HUES48 (cell line): ENCODE measurements around the gene ZNF281.

Experiments used
- H3K27ac ChIP-seq: one replicate; pipeline ENCODE4 v1.7.0; 2013; ENCODE audit warnings: low read depth, low read length, inconsistent platforms
- H3K27me3 ChIP-seq: 2 replicates; pipeline ENCODE4 v1.6.1; 2013; ENCODE audit warnings: mild to moderate bottlenecking, low read length; ENCODE audit not compliant: control insufficient read depth, insufficient read depth
- H3K36me3 ChIP-seq: 2 replicates; pipeline ENCODE4 v1.6.1; 2013; ENCODE audit warnings: low read length; ENCODE audit not compliant: control insufficient read depth, insufficient read depth
- H3K4me1 ChIP-seq: 2 replicates; pipeline ENCODE4 v1.6.1; 2013; ENCODE audit warnings: mild to moderate bottlenecking, low read length; ENCODE audit not compliant: control insufficient read depth, insufficient read depth
- H3K4me3 ChIP-seq: 2 replicates; pipeline ENCODE4 v1.5.1; 2013; ENCODE audit warnings: mild to moderate bottlenecking, low read depth, low read length
- H3K9ac ChIP-seq: 2 replicates; pipeline ENCODE4 v1.6.1; 2013; ENCODE audit warnings: mild to moderate bottlenecking, low read depth, low read length, moderate library complexity
- H3K9me3 ChIP-seq: 2 replicates; pipeline ENCODE4 v1.6.1; 2013; ENCODE audit warnings: low read length; ENCODE audit not compliant: control insufficient read depth, insufficient read depth

The ZNF281 gene

DNA sequence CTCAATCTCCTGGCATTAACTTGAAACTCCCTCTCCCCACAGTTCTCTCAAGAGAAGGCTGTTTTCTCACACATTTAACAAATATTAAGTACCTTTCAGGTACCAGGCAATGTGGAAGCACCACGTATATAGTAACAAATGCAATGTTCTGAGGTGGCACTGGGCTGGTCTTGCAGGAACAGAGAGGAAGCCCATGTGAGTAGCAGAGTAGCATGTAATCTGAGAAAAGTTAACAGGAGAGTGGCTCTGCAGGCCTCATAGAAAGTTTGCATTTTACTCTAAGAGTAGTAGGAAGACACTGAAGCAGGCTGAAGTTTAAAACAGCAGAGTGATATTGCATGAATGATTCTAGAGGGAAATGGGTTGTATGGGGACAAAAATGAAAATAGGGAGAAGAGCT is 21.0 kb downstream of the ZNF281 start:
- H3K4me3 ChIP-seq = no peak overlapping the region
- H3K4me1 ChIP-seq = peaks cover 45% of the 10 kb centered on the region
- no peaks in the 10 kb centered on the region for H3K9me3 ChIP-seq
- no peaks in the 10 kb centered on the region for H3K27me3 ChIP-seq
- peak overlapping the region; percentile 69 for H3K27ac ChIP-seq
- H3K9ac ChIP-seq = no peak overlapping the region
- H3K36me3 ChIP-seq = no peaks in the 10 kb centered on the region

DNA sequence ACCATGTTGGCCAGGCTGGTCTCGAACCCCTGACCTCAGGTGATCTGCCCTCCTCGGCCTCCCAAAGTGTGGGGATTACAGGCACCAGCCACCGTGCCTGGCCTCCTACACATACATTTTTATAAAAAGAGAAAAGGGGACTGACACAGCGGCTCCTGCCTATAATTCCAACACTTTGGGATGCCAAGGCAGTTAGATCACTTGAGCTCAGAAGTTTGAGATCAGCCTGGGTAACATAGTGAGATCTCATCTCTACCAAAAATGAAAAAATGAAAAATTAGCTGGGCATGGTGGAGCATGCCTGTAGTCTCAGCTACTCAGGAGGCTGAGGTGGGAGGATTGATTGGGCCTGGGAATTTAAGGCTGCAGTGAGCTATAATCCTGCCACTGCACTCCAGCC is 23.4 kb downstream of the ZNF281 start:
- Histone ChIP-seq H3K27ac (no peak overlapping the region), H3K9me3 (no peaks in the 10 kb centered on the region)

DNA sequence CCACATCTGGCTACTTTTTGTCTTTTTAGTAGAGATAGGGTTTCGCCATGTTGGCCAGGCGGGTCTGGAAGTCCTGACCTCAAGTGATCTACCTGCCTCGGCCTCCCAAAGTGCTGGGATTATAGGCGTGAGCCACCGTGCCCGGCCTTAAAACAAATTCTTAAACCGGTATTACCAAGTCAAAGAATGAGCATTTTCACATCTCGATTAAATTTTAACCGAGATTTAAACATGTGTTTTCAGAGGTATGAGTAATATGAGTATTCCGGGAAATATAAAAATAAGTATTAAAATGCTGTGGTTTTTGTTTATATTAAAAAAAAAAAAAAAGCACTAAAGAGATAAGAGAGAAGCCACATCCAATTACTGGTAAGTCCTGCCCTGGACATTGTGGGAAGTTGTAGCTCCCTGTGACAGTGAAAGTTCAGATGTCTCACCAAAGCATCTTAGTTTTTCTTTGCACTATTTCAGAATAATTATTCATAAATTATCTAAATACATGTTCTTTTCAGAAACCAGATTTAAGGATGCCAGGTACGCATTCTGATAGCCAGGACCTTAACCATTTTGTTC is 24.9 kb downstream of the ZNF281 start:
- no peaks in the 10 kb centered on the region for H3K9me3 ChIP-seq
- H3K9ac ChIP-seq = no peak overlapping the region
- H3K27ac ChIP-seq = no peak overlapping the region
- no peak overlapping the region for H3K4me3 ChIP-seq
- no peaks in the 10 kb centered on the region for H3K27me3 ChIP-seq
- H3K36me3 ChIP-seq = no peaks in the 10 kb centered on the region
- peaks cover 19% of the 10 kb centered on the region for H3K4me1 ChIP-seq

More for the DNA sequence above, 23.4 kb downstream of the ZNF281 start:
- no peaks in the 10 kb centered on the region for H3K27me3 ChIP-seq
- peaks cover 30% of the 10 kb centered on the region for H3K4me1 ChIP-seq
- H3K4me3 ChIP-seq = no peak overlapping the region
- H3K36me3 ChIP-seq = no peaks in the 10 kb centered on the region
- no peak overlapping the region for H3K9ac ChIP-seq

DNA sequence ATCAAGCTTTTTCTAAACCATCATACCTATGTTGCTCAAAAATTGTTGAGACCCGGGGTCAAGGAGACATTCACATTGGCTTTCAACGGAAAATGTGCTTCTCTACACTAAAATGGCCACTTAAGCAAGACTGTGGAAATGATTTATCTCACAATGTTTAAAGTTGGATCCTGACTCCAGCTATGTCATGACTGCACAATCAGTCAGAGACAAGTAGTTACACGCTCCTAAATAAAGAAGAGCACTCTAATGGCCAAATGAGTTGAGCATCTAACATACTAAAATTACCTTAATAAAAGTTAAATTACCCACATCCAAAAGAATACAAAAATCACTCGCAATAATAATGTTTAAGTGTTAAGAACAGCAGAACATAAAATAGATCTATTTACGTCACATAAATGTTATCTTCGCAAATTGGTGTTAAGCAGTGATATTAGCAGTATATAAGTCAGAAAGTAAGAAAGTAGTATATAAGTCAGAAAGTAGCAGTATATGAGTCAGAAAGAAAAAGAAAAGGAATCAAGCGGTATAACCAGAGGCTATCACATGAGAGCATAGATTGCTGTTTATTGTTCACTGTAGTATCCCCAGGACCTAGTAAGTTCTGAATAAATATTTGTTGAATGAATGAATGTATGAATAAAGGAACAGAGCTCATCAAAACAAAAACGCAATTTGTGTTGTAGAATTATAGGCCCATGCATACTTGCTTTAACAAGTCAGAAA is 28.4 kb downstream of the ZNF281 start:
- no peaks in the 10 kb centered on the region for H3K36me3 ChIP-seq
- no peak overlapping the region for H3K27ac ChIP-seq
- no peaks in the 10 kb centered on the region for H3K9me3 ChIP-seq
- H3K27me3 ChIP-seq = no peaks in the 10 kb centered on the region
- no peak overlapping the region for H3K4me3 ChIP-seq
- peaks cover 16% of the 10 kb centered on the region for H3K4me1 ChIP-seq
- H3K9ac ChIP-seq = no peak overlapping the region

DNA sequence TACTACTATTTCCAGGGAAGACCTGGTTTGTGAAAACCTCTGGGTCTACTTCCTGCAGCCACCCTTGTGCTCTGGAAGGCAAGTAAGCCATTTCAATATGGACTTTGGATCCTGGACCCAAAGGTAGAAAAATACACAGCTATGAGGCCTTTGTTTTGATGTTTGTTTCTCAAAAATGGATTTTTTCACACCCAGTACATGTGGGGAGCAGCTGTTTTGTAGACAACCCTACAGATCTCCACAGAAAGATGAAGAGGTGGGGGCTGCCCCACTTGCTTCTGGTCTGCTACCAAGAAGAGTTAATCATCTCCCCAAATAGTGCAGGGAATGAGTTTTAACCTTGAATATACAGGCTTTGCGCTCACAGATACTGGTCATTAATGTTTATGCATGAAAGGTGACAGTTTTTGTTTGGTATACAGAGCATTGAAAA is 29.2 kb downstream of the ZNF281 start:
- no peaks in the 10 kb centered on the region for H3K36me3 ChIP-seq
- peaks cover 20% of the 10 kb centered on the region for H3K4me1 ChIP-seq
- H3K4me3 ChIP-seq = no peak overlapping the region
- H3K27me3 ChIP-seq = no peaks in the 10 kb centered on the region
- H3K9me3 ChIP-seq = no peaks in the 10 kb centered on the region
- H3K9ac ChIP-seq = no peak overlapping the region
- no peak overlapping the region for H3K27ac ChIP-seq

DNA sequence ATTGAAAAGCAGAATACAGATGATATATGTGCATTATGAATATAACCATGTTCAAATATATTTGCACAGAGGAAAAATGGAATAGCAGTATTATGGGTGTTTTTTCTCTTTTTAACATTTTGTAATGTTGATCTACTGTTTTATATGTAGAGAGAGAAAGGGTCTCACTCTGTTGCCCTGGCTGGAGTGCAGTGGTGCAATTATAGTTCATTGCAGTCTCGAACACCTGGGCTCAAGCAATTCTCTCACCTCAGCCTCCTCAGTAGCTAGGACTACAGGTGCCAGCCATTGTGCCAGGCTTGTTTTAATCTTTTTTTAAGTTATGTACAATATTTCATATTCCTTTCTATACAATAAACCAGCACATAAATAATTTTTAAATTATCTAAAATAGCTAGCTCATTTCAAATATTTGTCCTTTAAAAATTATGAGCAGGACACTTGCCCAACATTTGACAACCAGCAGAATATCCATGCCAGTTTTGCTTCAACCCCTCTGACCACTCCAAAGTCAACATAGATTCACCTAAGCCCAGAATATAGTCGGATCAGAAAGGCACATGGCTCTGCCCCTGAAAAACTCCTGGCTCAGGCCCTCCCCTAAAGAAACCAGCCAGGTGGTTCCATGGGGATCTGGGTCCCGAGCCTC is 29.8 kb downstream of the ZNF281 start:
- no peak overlapping the region for H3K9ac ChIP-seq
- no peak overlapping the region for H3K4me3 ChIP-seq
- peaks cover 25% of the 10 kb centered on the region for H3K4me1 ChIP-seq
- H3K27ac ChIP-seq = no peak overlapping the region
- H3K36me3 ChIP-seq = no peaks in the 10 kb centered on the region
- no peaks in the 10 kb centered on the region for H3K27me3 ChIP-seq
- no peaks in the 10 kb centered on the region for H3K9me3 ChIP-seq

GRCh38 chr1:200379432-200379757 is 30.4 kb downstream of the ZNF281 start:
- H3K4me3 ChIP-seq = no peak overlapping the region
- no peak overlapping the region for H3K27ac ChIP-seq
- H3K4me1 ChIP-seq = peaks cover 32% of the 10 kb centered on the region

DNA sequence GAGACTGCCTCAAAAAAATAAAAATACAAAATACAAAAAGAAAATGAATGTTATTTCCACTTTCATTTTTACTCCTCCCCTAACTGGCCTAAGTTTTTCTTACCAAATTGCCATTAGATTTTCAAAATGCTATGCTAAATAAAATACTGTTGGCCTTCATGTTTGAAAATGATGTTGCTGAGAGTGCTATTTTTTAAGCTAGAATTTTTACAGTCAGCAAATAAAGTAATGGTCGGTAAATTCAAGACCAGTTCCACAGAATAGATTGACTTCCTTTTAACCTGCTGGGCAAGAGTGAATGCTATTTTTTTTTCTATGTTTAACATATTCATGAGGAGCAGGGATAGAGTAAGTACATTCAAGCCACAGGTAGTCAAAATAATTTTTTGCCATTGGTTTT is 31.7 kb downstream of the ZNF281 start:
- Histone ChIP-seq H3K27me3 (no peaks in the 10 kb centered on the region), H3K4me1 (peaks cover 43% of the 10 kb centered on the region), H3K4me3 (no peak overlapping the region), H3K27ac (no peak overlapping the region), H3K9ac (no peak overlapping the region), H3K9me3 (no peaks in the 10 kb centered on the region), H3K36me3 (no peaks in the 10 kb centered on the region)

More at GRCh38 chr1:200379432-200379757, 30.4 kb downstream of the ZNF281 start:
- no peak overlapping the region for H3K9ac ChIP-seq
- H3K36me3 ChIP-seq = no peaks in the 10 kb centered on the region
- no peaks in the 10 kb centered on the region for H3K27me3 ChIP-seq
- no peaks in the 10 kb centered on the region for H3K9me3 ChIP-seq

- H3K9me3 ChIP-seq = no peaks in the 10 kb centered on the region
- H3K27me3 ChIP-seq = no peaks in the 10 kb centered on the region
- no peak overlapping the region for H3K4me3 ChIP-seq
- H3K27ac ChIP-seq = no peak overlapping the region
- peaks cover 57% of the 10 kb centered on the region for H3K4me1 ChIP-seq
- no peaks in the 10 kb centered on the region for H3K36me3 ChIP-seq
- H3K9ac ChIP-seq = no peak overlapping the region
These were observed 33.3 kb downstream of the ZNF281 start for GRCh38 chr1:200376528-200376927.

- Histone ChIP-seq H3K27me3 (no peaks in the 10 kb centered on the region), H3K4me1 (peaks cover 64% of the 10 kb centered on the region), H3K27ac (peak overlapping the region; percentile 90), H3K9me3 (no peaks in the 10 kb centered on the region), H3K4me3 (peak overlapping the region; percentile 52; the same call in 1 of the 2 replicates), H3K9ac (peak overlapping the region; percentile 17; the same call in 1 of the 2 replicates), H3K36me3 (no peaks in the 10 kb centered on the region)
These were observed 35.1 kb downstream of the ZNF281 start for GRCh38 chr1:200374569-200375295.
